Ovary (tissue), 9 donors: Measurements from ENCODE around the gene ATP5F1A. TPM values are rescaled to one million over a fixed set of nuclear protein-coding genes. Genes with fewer than 3 reads are reported as not detected.

Experiments used
- DNase-seq, 5 donors: peaks; one replicate each; pipeline ENCODE4 v3.0.0-alpha.2; 2019 to 2020
- H3K27ac ChIP-seq, 2 donors: fragments of 200-600 bp; one replicate each; pipeline versions ENCODE4 v1.5.1 to v1.8.0; 2019 to 2022
- H3K27me3 ChIP-seq: fragments of 200-600 bp; one replicate; pipeline ENCODE4 v1.8.0; 2022
- H3K36me3 ChIP-seq: fragments of 200-600 bp; sonication (generic); one replicate; pipeline ENCODE4 v1.5.1; 2019
- H3K4me1 ChIP-seq: one replicate; pipeline ENCODE4 v1.8.1; 2013; ENCODE audit warnings: mild to moderate bottlenecking, moderate library complexity; ENCODE audit not compliant: insufficient read depth
- H3K4me3 ChIP-seq: fragments of 200-600 bp; sonication (generic); one replicate; pipeline ENCODE4 v1.5.1; 2017
- H3K9me3 ChIP-seq, 2 donors: fragments of 200-600 bp in 1 of 2; sonication (generic) in 1 of 2; one replicate each; pipeline versions ENCODE4 v1.5.1 to v1.8.1; 2013 to 2019; ENCODE audit warnings: mild to moderate bottlenecking in 1 of 2, moderate library complexity in 1 of 2
- CTCF ChIP-seq, 3 donors: fragments of 450-650 bp in 2 of 3; fragments of 200-600 bp in 1 of 3; IDR thresholded peaks; one replicate each; pipeline versions ENCODE4 v1.5.1 to v1.8.0; 2016 to 2022; ENCODE audit warnings: antibody characterized with exemption in 3 of 3, mild to moderate bottlenecking in 1 of 3
- EP300 ChIP-seq: sonication (generic); formaldehyde crosslinking; IDR thresholded peaks from one replicate; pipeline ENCODE4 v1.6.1; 2017; ENCODE audit warnings: antibody characterized with exemption
- POLR2A ChIP-seq: fragments of 450-650 bp; IDR thresholded peaks from one replicate; pipeline ENCODE4 v1.6.1; 2017; ENCODE audit warnings: antibody characterized with exemption, mild to moderate bottlenecking, moderate library complexity
- WGBS, 3 donors: extraction: QIAGEN DNeasy Blood & Tissue Kit in 1 of 3; methylation state at CpG; one replicate each; pipeline versions ENCODE4 v1.1.5 to v1.1.7; 2013 to 2017; 5-methylcytosine and 5-hydroxymethylcytosine counted together
- intact Hi-C, 4 donors: fragments of 100-400 bp; cut with DNase I; formaldehyde crosslinking; loops; one replicate each; pipeline versions ENCODE4 v1.11.0 to v1.15.1; 2022 to 2023
- polyA plus RNA-seq, 2 donors: library from polyadenylated mRNA; stranded (reverse); fragments of 200-250 nt in 1 of 2; fragments of 350-450 nt in 1 of 2; fragmentation: Illumina TruSeq in 1 of 2; extraction: RNeasy Lipid Tissue Mini Kit (QIAGEN cat#74804) in 1 of 2; gene quantifications; one replicate each; pipeline ENCODE4 v1.2.3, GENCODE V29; 2013 to 2014
- total RNA-seq, 7 donors: library from RNA; depleted of rRNA in 2 of 7; stranded (reverse); fragments of >200 nt in 2 of 7; fragmentation: NEBNext Ultra II Directional in 3 of 7; extraction: Animal tissue kit (Norgen Biotek cat#: 25700) in 3 of 7; gene quantifications; one replicate each; pipeline versions ENCODE4 v1.1.0 to v1.2.4, GENCODE V29; 2016 to 2023
- donor health status: DM: no; HTN: no; CAD: no; lungs with moderate emphysema.
- donor health status: DM: no; HTN: no; CAD: no.
- donor health status: Bipolar disorder and iron deficiency.
- donor health status: DM: yes; HTN: yes; CAD: no.
- donor health status: DM: no; HTN: no; CAD: no.
- donor health status: DM: yes; HTN: yes; CAD: no.

Gene ATP5F1A
- total and polyA plus RNA-seq, 9 donors: 251 to 409 (median 294) TPM

GRCh38 chr18:46061387-46061786 lies 36.7 kb downstream of the ATP5F1A start:
- Histone ChIP-seq H3K4me3 (no peak overlapping the region), H3K27ac (no peak overlapping the region), H3K9me3 (no peaks in the 10 kb centered on the region), H3K27me3 (no peaks in the 10 kb centered on the region), H3K36me3 (no peaks in the 10 kb centered on the region), H3K4me1 (no peaks in the 10 kb centered on the region)
- intact Hi-C loops: no loop called here
- no peak for DNase-seq
- TF ChIP-seq POLR2A (no peak), CTCF (IDR thresholded peaks at IDR 0.05) (no peak), EP300 (no peak)
- WGBS, 3 donors: 91 to 93% (median 92%) methylated on average over 3 of the region's 3 CpGs

GRCh38 chr18:46060359-46060841 lies 37.7 kb downstream of the ATP5F1A start:
- intact Hi-C loops: no loop called here
- TF ChIP-seq CTCF (IDR thresholded peaks at IDR 0.05): no peak
- TF ChIP-seq POLR2A: no peak
- no peak for TF ChIP-seq EP300
- Histone ChIP-seq H3K27me3 (no peaks in the 10 kb centered on the region), H3K4me3 (no peak overlapping the region), H3K27ac (no peak overlapping the region), H3K36me3 (no peaks in the 10 kb centered on the region), H3K4me1 (no peaks in the 10 kb centered on the region), H3K9me3 (no peaks in the 10 kb centered on the region)
- WGBS, 3 donors: 86 to 93% (median 90%) methylated on average over 3 of the region's 3 CpGs
- no peak for DNase-seq

GRCh38 chr18:46055838-46056230 lies 42.3 kb downstream of the ATP5F1A start:
- TF ChIP-seq POLR2A (no peak), EP300 (no peak), CTCF (IDR thresholded peaks at IDR 0.05) (no peak)
- no peaks in the 10 kb centered on the region for H3K9me3 ChIP-seq
- no peaks in the 10 kb centered on the region for H3K36me3 ChIP-seq
- no peak overlapping the region for H3K27ac ChIP-seq
- H3K27me3 ChIP-seq: no peaks in the 10 kb centered on the region
- H3K4me3 ChIP-seq: no peak overlapping the region
- no peak for DNase-seq
- WGBS, 3 donors: 63 to 64% (median 64%) methylated on average over 4 of the region's 4 CpGs
- intact Hi-C loops: no loop called here
- no peaks in the 10 kb centered on the region for H3K4me1 ChIP-seq

GRCh38 chr18:46054956-46055837 lies 42.9 kb downstream of the ATP5F1A start:
- Histone ChIP-seq H3K4me3 (no peak overlapping the region), H3K27me3 (no peaks in the 10 kb centered on the region), H3K27ac (no peak overlapping the region), H3K36me3 (no peaks in the 10 kb centered on the region), H3K4me1 (no peaks in the 10 kb centered on the region), H3K9me3 (no peaks in the 10 kb centered on the region)
- 84 to 87% (median 85%) methylated on average over 6 of the region's 6 CpGs for WGBS, 3 donors
- DNase-seq: no peak
- TF ChIP-seq EP300 (no peak), CTCF (IDR thresholded peaks at IDR 0.05) (no peak), POLR2A (no peak)
- intact Hi-C loops: no loop called here
